Fibroblast of lung (primary cell): ENCODE data around the gene PIP4K2A. TPM values are rescaled to one million over a fixed set of nuclear protein-coding genes. Genes with fewer than 3 reads are reported as not detected.

Experiments
- DNase-seq, 2 donors: peaks; one replicate each; pipeline versions ENCODE4 v3.0.0 to v3.0.0-alpha.2; 2010; ENCODE audit warnings: low read depth in 2 of 2
- H2AFZ ChIP-seq: 2 replicates; pipeline ENCODE4 v1.5.1; 2012; ENCODE audit warnings: low read length, control low read depth, inconsistent platforms
- H3K27ac ChIP-seq: 2 replicates; pipeline ENCODE4 v1.5.1; 2011; ENCODE audit warnings: low read length, control low read depth; ENCODE audit not compliant: insufficient read depth
- H3K27me3 ChIP-seq: 2 replicates; pipeline ENCODE4 v1.5.1; 2011; ENCODE audit warnings: mild to moderate bottlenecking, low read length; ENCODE audit not compliant: control insufficient read depth, insufficient read depth
- H3K36me3 ChIP-seq: 2 replicates; pipeline ENCODE4 v1.5.1; 2011; ENCODE audit warnings: low read length; ENCODE audit not compliant: control insufficient read depth, insufficient read depth
- H3K4me1 ChIP-seq: 2 replicates; pipeline ENCODE4 v1.5.1; 2011; ENCODE audit warnings: low read length; ENCODE audit not compliant: control insufficient read depth, insufficient read depth; ENCODE audit errors: extremely low read depth
- H3K4me2 ChIP-seq: 2 replicates; pipeline ENCODE4 v1.5.1; 2011; ENCODE audit warnings: low read length, control low read depth; ENCODE audit not compliant: insufficient read depth; ENCODE audit errors: extremely low read depth
- H3K4me3 ChIP-seq, 4 experiments: fragments of 200-600 bp in 1 of 4; sonication (generic) in 1 of 4; replicated peaks in 1 of 4; 2 replicates each; pipeline ENCODE4 v1.5.1; 2011 to 2016; ENCODE audit warnings: low read length in 4 of 4, low read depth in 3 of 4, mild to moderate bottlenecking in 3 of 4, control low read depth in 2 of 4, inconsistent platforms in 1 of 4, mixed read lengths in 1 of 4; ENCODE audit not compliant: insufficient read depth in 1 of 4; ENCODE audit errors: control extremely low read depth in 1 of 4
- H3K79me2 ChIP-seq: 2 replicates; pipeline ENCODE4 v1.5.1; 2012; ENCODE audit warnings: mild to moderate bottlenecking, low read length, inconsistent platforms; ENCODE audit not compliant: control insufficient read depth, insufficient read depth
- H3K9ac ChIP-seq: 2 replicates; pipeline ENCODE4 v1.5.1; 2011; ENCODE audit warnings: mild to moderate bottlenecking, low read length, control low read depth; ENCODE audit not compliant: insufficient read depth
- H3K9me3 ChIP-seq: 2 replicates; pipeline ENCODE4 v1.5.1; 2012; ENCODE audit warnings: low read depth, low read length; ENCODE audit not compliant: control insufficient read depth, insufficient read depth
- H4K20me1 ChIP-seq: 2 replicates; pipeline ENCODE4 v1.5.1; 2011; ENCODE audit warnings: low read length; ENCODE audit not compliant: control insufficient read depth, insufficient read depth; ENCODE audit errors: extremely low read depth
- CTCF ChIP-seq, 2 donors: IDR thresholded peaks in 1 of 2; conservative IDR thresholded peaks in 1 of 2; 1 replicate in 1 of 2; 2 replicates in 1 of 2; pipeline ENCODE4 v1.5.1; 2011 to 2012; ENCODE audit warnings: low read length in 2 of 2, control low read depth in 1 of 2, inconsistent platforms in 1 of 2, low read depth in 1 of 2, mild to moderate bottlenecking in 1 of 2
- EZH2 ChIP-seq: IDR thresholded peaks from 2 replicates; pipeline ENCODE4 v1.5.1; 2012; ENCODE audit warnings: low read length, control low read depth, mild to moderate bottlenecking; ENCODE audit errors: missing control alignments
- polyA plus RNA-seq, 2 donors: library from polyadenylated mRNA; depleted of rRNA in 1 of 2; stranded (reverse) in 1 of 2; unstranded in 1 of 2; fragments of >200 nt; gene quantifications; 2 replicates each; pipeline ENCODE4 v1.2.1, GENCODE V29; 2011 to 2012; ENCODE audit warnings: missing spikeins in 1 of 2
- total RNA-seq: library from RNA; depleted of rRNA; stranded (reverse); fragments of >200 nt; gene quantifications from 2 replicates; pipeline ENCODE4 v1.2.1, GENCODE V29; 2014

PIP4K2A gene
- total and polyA plus RNA-seq, 2 donors (not counting 1 experiment from before 2014, with no cell fraction given): 28.5 to 40.0 TPM

GRCh38 chr10:22583683-22584082 is 130.7 kb downstream of the PIP4K2A start:
- Histone ChIP-seq H2AFZ (no peak overlapping the region), H3K9me3 (no peaks in the 10 kb centered on the region), H3K4me2 (no peak overlapping the region), H3K4me1 (no peaks in the 10 kb centered on the region), H3K27ac (no peak overlapping the region), H3K36me3 (peaks cover 1% of the 10 kb centered on the region), H3K27me3 (no peaks in the 10 kb centered on the region), H3K9ac (no peak overlapping the region), H3K79me2 (no peaks in the 10 kb centered on the region), H4K20me1 (no peaks in the 10 kb centered on the region), H3K4me3 (no peak overlapping the region)
- TF ChIP-seq CTCF (conservative IDR thresholded peaks at IDR 0.05 in 1 of 2, IDR thresholded peaks at IDR 0.05 in 1 of 2; ENCODE audit: low read depth in 1 of 2, low read length in 2 of 2) (no peak), EZH2 (no peak)
- no peak for DNase-seq

GRCh38 chr10:22581461-22581860 is 132.9 kb downstream of the PIP4K2A start:
- H3K36me3 ChIP-seq: peaks cover 4% of the 10 kb centered on the region
- no peak for TF ChIP-seq EZH2
- TF ChIP-seq CTCF (conservative IDR thresholded peaks at IDR 0.05 in 1 of 2, IDR thresholded peaks at IDR 0.05 in 1 of 2; ENCODE audit: low read depth in 1 of 2, low read length in 2 of 2): no peak
- H3K9me3 ChIP-seq: no peaks in the 10 kb centered on the region
- DNase-seq: no peak
- H3K27ac ChIP-seq: no peak overlapping the region
- H3K9ac ChIP-seq: no peak overlapping the region
- H3K79me2 ChIP-seq: no peaks in the 10 kb centered on the region
- H3K27me3 ChIP-seq: no peaks in the 10 kb centered on the region
- H3K4me1 ChIP-seq: no peaks in the 10 kb centered on the region
- no peak overlapping the region for H2AFZ ChIP-seq
- no peaks in the 10 kb centered on the region for H4K20me1 ChIP-seq
- no peak overlapping the region for H3K4me2 ChIP-seq
- no peak overlapping the region for H3K4me3 ChIP-seq

- Histone ChIP-seq H3K9ac (no peak overlapping the region), H3K9me3 (no peaks in the 10 kb centered on the region), H3K4me1 (no peaks in the 10 kb centered on the region), H4K20me1 (no peaks in the 10 kb centered on the region), H3K79me2 (no peaks in the 10 kb centered on the region), H3K36me3 (peaks cover 4% of the 10 kb centered on the region), H3K27me3 (no peaks in the 10 kb centered on the region), H2AFZ (no peak overlapping the region), H3K4me2 (no peak overlapping the region), H3K4me3 (no peak overlapping the region), H3K27ac (no peak overlapping the region)
- DNase-seq: no peak
- no peak for TF ChIP-seq CTCF (conservative IDR thresholded peaks at IDR 0.05 in 1 of 2, IDR thresholded peaks at IDR 0.05 in 1 of 2; ENCODE audit: low read depth in 1 of 2, low read length in 2 of 2)
- TF ChIP-seq EZH2: no peak
Observed at GRCh38 chr10:22580711-22581110, 133.7 kb downstream of the PIP4K2A start.
